ENCODE measurements around the gene LTBP2. TPM values are rescaled to one million over a fixed set of nuclear protein-coding genes. Genes with fewer than 3 reads are reported as not detected.

LTBP2 gene
- total RNA-seq, result under 1 TPM; 0.12 to 0.18 TPM

GRCh38 chr14:74611650-74612349 is at the start of gene LTBP2:
Gene LTBP2 (minus strand): TSS chr14:74612237. CDS start chr14:74611944, 293 bp downstream.
- peak; percentile 25 for ATAC-seq
- peak within 1 kb of the TSS; percentile 51 for H3K4me3 Mint-ChIP-seq
- no peak for DNase-seq
- CTCF ChIA-PET, result interaction anchor here (0.5 to 6.6 kb wide), 48 partner anchors 8 to 453 kb away, joined by 3 to 115 read pairs (median 4); partner anchors contain the start of genes RPS6KL1 and YLPM1
- peaks cover 16% of the 10 kb centered on the region for H3K4me1 Mint-ChIP-seq
- H3K27me3 Mint-ChIP-seq, result peaks cover 55% of the 10 kb centered on the region
- H3K36me3 Mint-ChIP-seq, result no peaks in the 10 kb centered on the region
- no peaks in the 10 kb centered on the region for H3K9me3 Mint-ChIP-seq (ENCODE audit: low read depth)
- no peak within 1 kb of the TSS for H3K27ac Mint-ChIP-seq

GRCh38 chr14:74660863-74661262 is 48.8 kb upstream of the LTBP2 start:
- Mint-ChIP-seq H3K4me3 (no peak overlapping the region), H3K36me3 (peaks cover 25% of the 10 kb centered on the region), H3K27ac (no peak overlapping the region), H3K27me3 (no peaks in the 10 kb centered on the region), H3K9me3 (ENCODE audit: low read depth) (no peaks in the 10 kb centered on the region), H3K4me1 (peaks cover 4% of the 10 kb centered on the region)
- CTCF ChIA-PET, result no interaction called here
- ATAC-seq, result no peak
- DNase-seq, result no peak

- DNase-seq, result no peak
- Mint-ChIP-seq H3K4me3 (no peak overlapping the region), H3K27me3 (no peaks in the 10 kb centered on the region), H3K36me3 (peaks cover 23% of the 10 kb centered on the region), H3K9me3 (ENCODE audit: low read depth) (no peaks in the 10 kb centered on the region), H3K4me1 (no peaks in the 10 kb centered on the region), H3K27ac (no peak overlapping the region)
- ATAC-seq, result no peak
- CTCF ChIA-PET, result no interaction called here
Measured at GRCh38 chr14:74660167-74660566, 48.1 kb upstream of the LTBP2 start.

GRCh38 chr14:74658535-74659131 is 46.6 kb upstream of the LTBP2 start:
- Mint-ChIP-seq H3K4me1 (no peaks in the 10 kb centered on the region), H3K27ac (no peak overlapping the region), H3K36me3 (peaks cover 14% of the 10 kb centered on the region), H3K4me3 (no peak overlapping the region), H3K9me3 (ENCODE audit: low read depth) (no peaks in the 10 kb centered on the region), H3K27me3 (no peaks in the 10 kb centered on the region)
- DNase-seq (no peak), ATAC-seq (no peak)
- CTCF ChIA-PET, result interaction anchor here (1.0 to 1.3 kb wide), 2 partner anchors 47 to 146 kb away, joined by 3 read pairs; partner anchors contain the start of gene LTBP2

- Mint-ChIP-seq H3K9me3 (ENCODE audit: low read depth) (no peaks in the 10 kb centered on the region), H3K27me3 (no peaks in the 10 kb centered on the region), H3K4me3 (no peak overlapping the region), H3K27ac (no peak overlapping the region), H3K36me3 (peaks cover 9% of the 10 kb centered on the region), H3K4me1 (no peaks in the 10 kb centered on the region)
- ATAC-seq (no peak), DNase-seq (no peak)
- CTCF ChIA-PET, result interaction anchor here (0.7 to 1.4 kb wide), 3 partner anchors 10 to 45 kb away, joined by 3 to 4 read pairs (median 3); partner anchors contain the start of gene LTBP2
Measured at GRCh38 chr14:74656964-74657363, 44.9 kb upstream of the LTBP2 start.

GRCh38 chr14:74655599-74656395 is 43.8 kb upstream of the LTBP2 start:
- Mint-ChIP-seq H3K4me1 (peaks cover 8% of the 10 kb centered on the region), H3K4me3 (no peak overlapping the region), H3K36me3 (peaks cover 4% of the 10 kb centered on the region), H3K27ac (no peak overlapping the region), H3K27me3 (no peaks in the 10 kb centered on the region), H3K9me3 (ENCODE audit: low read depth) (no peaks in the 10 kb centered on the region)
- no peak for ATAC-seq
- CTCF ChIA-PET, result interaction anchor here (1.4 kb wide), 1 partner anchor 11 kb away, joined by 3 read pairs; no protein-coding TSS in a partner anchor
- no peak for DNase-seq

GRCh38 chr14:74654931-74655330 is 42.9 kb upstream of the LTBP2 start:
- no peaks in the 10 kb centered on the region for H3K9me3 Mint-ChIP-seq (ENCODE audit: low read depth)
- H3K27me3 Mint-ChIP-seq, result no peaks in the 10 kb centered on the region
- DNase-seq, result no peak
- ATAC-seq, result no peak
- peaks cover 4% of the 10 kb centered on the region for H3K36me3 Mint-ChIP-seq
- no peak overlapping the region for H3K27ac Mint-ChIP-seq
- peaks cover 8% of the 10 kb centered on the region for H3K4me1 Mint-ChIP-seq
- CTCF ChIA-PET, result no interaction called here
- H3K4me3 Mint-ChIP-seq, result no peak overlapping the region

GRCh38 chr14:74653386-74654138 is 41.5 kb upstream of the LTBP2 start:
- Mint-ChIP-seq H3K27me3 (no peaks in the 10 kb centered on the region), H3K4me1 (peaks cover 8% of the 10 kb centered on the region), H3K36me3 (peaks cover 2% of the 10 kb centered on the region), H3K27ac (no peak overlapping the region), H3K4me3 (no peak overlapping the region), H3K9me3 (ENCODE audit: low read depth) (no peaks in the 10 kb centered on the region)
- no peak for ATAC-seq
- DNase-seq, result no peak
- CTCF ChIA-PET, result interaction anchor here (1.3 to 2.4 kb wide), 3 partner anchors 8 to 41 kb away, joined by 5 to 6 read pairs (median 5); partner anchors contain the start of gene LTBP2

GRCh38 chr14:74652541-74652940 is 40.5 kb upstream of the LTBP2 start:
- Mint-ChIP-seq H3K4me3 (no peak overlapping the region), H3K9me3 (ENCODE audit: low read depth) (no peaks in the 10 kb centered on the region), H3K36me3 (peaks cover 2% of the 10 kb centered on the region), H3K27ac (no peak overlapping the region), H3K27me3 (no peaks in the 10 kb centered on the region), H3K4me1 (peaks cover 8% of the 10 kb centered on the region)
- CTCF ChIA-PET, result interaction anchor here (2.4 kb wide), 1 partner anchor 10 kb away, joined by 6 read pairs; no protein-coding TSS in a partner anchor
- ATAC-seq, result no peak
- DNase-seq, result no peak

GRCh38 chr14:74650927-74651686 is 39.1 kb upstream of the LTBP2 start:
- CTCF ChIA-PET, result interaction anchor here (1.6 to 2.4 kb wide), 2 partner anchors 8 to 42 kb away, joined by 5 to 6 read pairs; no protein-coding TSS in a partner anchor
- Mint-ChIP-seq H3K27me3 (peaks cover 3% of the 10 kb centered on the region), H3K36me3 (no peaks in the 10 kb centered on the region), H3K4me3 (no peak overlapping the region), H3K9me3 (ENCODE audit: low read depth) (no peaks in the 10 kb centered on the region), H3K27ac (no peak overlapping the region), H3K4me1 (peaks cover 8% of the 10 kb centered on the region)
- no peak for DNase-seq
- no peak for ATAC-seq

GRCh38 chr14:74649673-74650072 is 37.6 kb upstream of the LTBP2 start:
- Mint-ChIP-seq H3K27me3 (peaks cover 13% of the 10 kb centered on the region), H3K4me3 (no peak overlapping the region), H3K27ac (no peak overlapping the region), H3K9me3 (ENCODE audit: low read depth) (no peaks in the 10 kb centered on the region), H3K36me3 (no peaks in the 10 kb centered on the region), H3K4me1 (peaks cover 8% of the 10 kb centered on the region)
- CTCF ChIA-PET, result interaction anchor here (1.2 to 1.5 kb wide), 3 partner anchors 13 to 37 kb away, joined by 3 to 4 read pairs (median 3); no protein-coding TSS in a partner anchor
- DNase-seq (no peak), ATAC-seq (no peak)

GRCh38 chr14:74649167-74649566 is 37.1 kb upstream of the LTBP2 start:
- Mint-ChIP-seq H3K27me3 (peaks cover 13% of the 10 kb centered on the region), H3K27ac (no peak overlapping the region), H3K4me3 (no peak overlapping the region), H3K36me3 (no peaks in the 10 kb centered on the region), H3K4me1 (peaks cover 8% of the 10 kb centered on the region), H3K9me3 (ENCODE audit: low read depth) (no peaks in the 10 kb centered on the region)
- CTCF ChIA-PET, result interaction anchor here (1.2 to 2.1 kb wide), 3 partner anchors 29 to 37 kb away, joined by 3 to 10 read pairs (median 4); partner anchors contain the start of gene LTBP2
- no peak for ATAC-seq
- no peak for DNase-seq

Measured in activated CD8-positive, alpha-beta memory T cell treated with anti-CD3 and anti-CD28 coated beads, Interleukin-2, amount 10 ng/mL, durations not matched to agents 7 days and 5 days (primary cell).